GM23338 (cell line): ENCODE data around the gene WAPL. TPM values are rescaled to one million over a fixed set of nuclear protein-coding genes. Genes with fewer than 3 reads are reported as not detected.

Experiments
- ATAC-seq: fragments of 200-7000 bp; cut with Tn5 transposase; 3 replicates; pipeline ENCODE4 v1.9.1; 2020
- DNase-seq: peaks from one replicate; pipeline ENCODE4 v3.0.0-alpha.2; 2015; ENCODE audit warnings: low spot score
- H2AFZ ChIP-seq: fragments of 200-600 bp; sonication (generic); 2 replicates; pipeline ENCODE4 v1.8.0; 2016; ENCODE audit warnings: antibody characterized with exemption, mild to moderate bottlenecking, moderate library complexity
- H3F3A ChIP-seq: fragments of 200-600 bp; sonication (generic); replicated peaks from 2 replicates; pipeline ENCODE4 v1.8.0; 2017; ENCODE audit warnings: antibody characterized with exemption, mixed run types, low read depth
- H3K27ac ChIP-seq: fragments of 200-600 bp; sonication (generic); 2 replicates; pipeline ENCODE4 v1.6.1; 2016; ENCODE audit warnings: low read depth
- H3K27me3 ChIP-seq: fragments of 200-600 bp; sonication (generic); 2 replicates; pipeline ENCODE4 v1.8.0; 2016; ENCODE audit warnings: mild to moderate bottlenecking, mixed run types, moderate library complexity; ENCODE audit not compliant: insufficient read depth
- H3K36me3 ChIP-seq: fragments of 200-600 bp; sonication (generic); 2 replicates; pipeline ENCODE4 v1.8.0; 2016; ENCODE audit warnings: mild to moderate bottlenecking; ENCODE audit not compliant: insufficient read depth
- H3K4me1 ChIP-seq: fragments of 200-600 bp; sonication (generic); 2 replicates; pipeline ENCODE4 v1.8.0; 2016; ENCODE audit warnings: mild to moderate bottlenecking, moderate library complexity; ENCODE audit not compliant: insufficient read depth
- H3K4me2 ChIP-seq: fragments of 200-600 bp; sonication (generic); 2 replicates; pipeline ENCODE4 v1.7.1; 2017; ENCODE audit warnings: mixed run types
- H3K4me3 ChIP-seq: fragments of 200-600 bp; sonication (generic); 2 replicates; pipeline ENCODE4 v1.6.1; 2016; ENCODE audit warnings: mixed run types
- H3K79me2 ChIP-seq: fragments of 200-600 bp; sonication (generic); replicated peaks from 2 replicates; pipeline ENCODE4 v1.8.0; 2017; ENCODE audit warnings: mild to moderate bottlenecking; ENCODE audit not compliant: insufficient read depth
- H3K9me2 ChIP-seq: fragments of 200-600 bp; sonication (generic); 2 replicates; pipeline ENCODE4 v1.8.0; 2017; ENCODE audit not compliant: insufficient read depth
- H4K20me1 ChIP-seq: fragments of 200-600 bp; sonication (generic); replicated peaks from 2 replicates; pipeline ENCODE4 v1.8.0; 2017; ENCODE audit warnings: mild to moderate bottlenecking; ENCODE audit not compliant: insufficient read depth
- H3K27ac Mint-ChIP-seq: 2 replicates; pipeline ENCODE4 v1.8.0; 2020; ENCODE audit warnings: inconsistent platforms, mild to moderate bottlenecking, moderate library complexity, mixed read lengths
- H3K27me3 Mint-ChIP-seq: 3 replicates; pipeline ENCODE4 v1.8.0; 2022; ENCODE audit warnings: low read depth, mild to moderate bottlenecking, moderate library complexity, mixed read lengths, inconsistent platforms; ENCODE audit not compliant: insufficient read depth, poor library complexity
- H3K36me3 Mint-ChIP-seq: 3 replicates; pipeline ENCODE4 v1.8.0; 2021; ENCODE audit warnings: low read depth, mild to moderate bottlenecking, inconsistent platforms, moderate library complexity, mixed read lengths
- H3K4me1 Mint-ChIP-seq: 3 replicates; pipeline ENCODE4 v1.8.0; 2020; ENCODE audit warnings: mild to moderate bottlenecking, inconsistent platforms, mixed read lengths
- H3K4me3 Mint-ChIP-seq: 3 replicates; pipeline ENCODE4 v1.8.0; 2021; ENCODE audit warnings: moderate library complexity, mild to moderate bottlenecking, inconsistent platforms, mixed read lengths
- H3K9me3 Mint-ChIP-seq: 3 replicates; pipeline ENCODE4 v1.8.0; 2020; ENCODE audit warnings: moderate library complexity, mild to moderate bottlenecking, inconsistent platforms, mixed read lengths
- CREB1 ChIP-seq: fragments of 250-450 bp; sonication (Bioruptor Pico); IDR thresholded peaks from 2 replicates; pipeline ENCODE4 v1.5.0; 2020; ENCODE audit warnings: low read depth, mild to moderate bottlenecking, moderate library complexity
- CTCF ChIP-seq, 2 experiments: fragments of 200-600 bp in 1 of 2; sonication (generic) in 1 of 2; conservative IDR thresholded peaks; 2 replicates each; pipeline versions ENCODE4 v1.5.1 to v1.6.1; 2016 to 2017; ENCODE audit warnings: antibody characterized with exemption in 2 of 2, low read depth in 2 of 2, mild to moderate bottlenecking in 2 of 2, moderate library complexity in 1 of 2
- ETS1 ChIP-seq: IDR thresholded peaks from 2 replicates; pipeline ENCODE4 v1.6.1; 2016; ENCODE audit warnings: antibody characterized with exemption
- EZH2phosphoT487 ChIP-seq: fragments of 200-600 bp; sonication (generic); IDR thresholded peaks from one replicate; pipeline ENCODE4 v1.8.1; 2018; ENCODE audit warnings: antibody characterized with exemption; ENCODE audit not compliant: unreplicated experiment
- JUNB ChIP-seq: IDR thresholded peaks from one replicate; pipeline ENCODE4 v1.6.1; 2016; ENCODE audit warnings: antibody characterized with exemption; ENCODE audit not compliant: unreplicated experiment
- POLR2AphosphoS5 ChIP-seq: IDR thresholded peaks from 2 replicates; pipeline ENCODE4 v1.6.1; 2016; ENCODE audit warnings: antibody characterized with exemption, low read depth
- REST ChIP-seq: IDR thresholded peaks from one replicate; pipeline ENCODE4 v1.6.1; 2018; ENCODE audit warnings: antibody characterized with exemption; ENCODE audit not compliant: unreplicated experiment
- ZNF114 ChIP-seq: fragments of 250-450 bp; sonication (Bioruptor Pico); IDR thresholded peaks from 2 replicates; pipeline ENCODE4 v1.5.0; 2020; ENCODE audit warnings: mild to moderate bottlenecking, moderate library complexity
- ZNF331 ChIP-seq: fragments of 250-450 bp; sonication (Bioruptor Pico); IDR thresholded peaks from 2 replicates; pipeline ENCODE4 v1.5.0; 2020; ENCODE audit warnings: low read depth, mild to moderate bottlenecking, moderate library complexity
- ZNF462 ChIP-seq: fragments of 250-450 bp; sonication (Bioruptor Pico); IDR thresholded peaks from 2 replicates; pipeline ENCODE4 v1.5.0; 2020; ENCODE audit warnings: mild to moderate bottlenecking, moderate library complexity
- polyA plus RNA-seq: library from polyadenylated mRNA; unstranded; fragments of >200 nt; fragmentation: Nextera tagmentation; extraction: Ambion mirVana; gene quantifications from 2 replicates; pipeline ENCODE4 v1.2.1, GENCODE V29; 2016
- total RNA-seq: library from RNA; depleted of rRNA; stranded (reverse); fragments of >200 nt; shearing (Covaris generic); gene quantifications from 2 replicates; pipeline ENCODE4 v1.2.3, GENCODE V29; 2014

The WAPL gene
- total and polyA plus RNA-seq, 2 experiments from 2014 or later = 25.2 to 60.8 TPM

GRCh38 chr10:86449926-86450558, 71.5 kb downstream of the WAPL start:
- Histone ChIP-seq H3K27me3 (no peaks in the 10 kb centered on the region), H3K27ac (no peak overlapping the region), H3K4me2 (no peak overlapping the region), H4K20me1 (peaks cover 13% of the 10 kb centered on the region), H3K4me1 (no peaks in the 10 kb centered on the region), H3K36me3 (peaks cover 37% of the 10 kb centered on the region), H3K79me2 (peaks cover 12% of the 10 kb centered on the region), H3K9me2 (no peaks in the 10 kb centered on the region), H3K4me3 (no peak overlapping the region), H2AFZ (no peak overlapping the region), H3F3A (no peaks in the 10 kb centered on the region)
- TF ChIP-seq CREB1 (CRISPR knock-in tag) = no peak
- no peak for TF ChIP-seq EZH2phosphoT487
- no peak for TF ChIP-seq ZNF114
- TF ChIP-seq ZNF462 (CRISPR knock-in tag) = no peak
- TF ChIP-seq ZNF331 (CRISPR knock-in tag) = no peak
- TF ChIP-seq CTCF (conservative IDR thresholded peaks at IDR 0.05; ENCODE audit: low read depth in 2 of 2) = no peak
- no peak for TF ChIP-seq JUNB
- no peak for TF ChIP-seq POLR2AphosphoS5
- no peak for TF ChIP-seq ETS1
- no peak for TF ChIP-seq REST
- H3K27me3 Mint-ChIP-seq = peaks cover 2% of the 10 kb centered on the region
- H3K9me3 Mint-ChIP-seq = peaks cover 6% of the 10 kb centered on the region; the same call in 2 of the 3 replicates
- DNase-seq (no peak), ATAC-seq (no peak)
- H3K4me1 Mint-ChIP-seq = no peaks in the 10 kb centered on the region
- H3K4me3 Mint-ChIP-seq = no peak overlapping the region
- peaks cover 72% of the 10 kb centered on the region for H3K36me3 Mint-ChIP-seq
- no peak overlapping the region for H3K27ac Mint-ChIP-seq
